HepG2 (cell line): ENCODE measurements around the gene TRIM8. TPM values are rescaled to one million over a fixed set of nuclear protein-coding genes. Genes with fewer than 3 reads are reported as not detected.
A peak's percentile ranks its signal among the peaks of the same experiment; 100 is the strongest.

Experiments used
- ATAC-seq: fragments of 200-7000 bp; cut with Tn5 transposase; 3 replicates; pipeline ENCODE4 v1.9.1; 2020; ENCODE audit warnings: mild to moderate bottlenecking, moderate library complexity
- BruUV-seq: library from RNA; stranded (reverse); fragments of 400-500 nt; replicated peaks from 2 replicates; lab custom pipeline; 2021; lab: Mats Ljungman, UMichigan
- CTCF ChIA-PET: fragments of 300-600 bp; formaldehyde crosslinking; extraction: SDS; loops from one replicate; lab custom pipeline; 2021; ENCODE audit warnings: low total read pairs, inconsistent platforms, low intra/inter-chr PET ratio; lab: Yijun Ruan, JAX
- POLR2A ChIA-PET: fragments of 350-600 bp; sonication (Branson Sonifier 250); formaldehyde crosslinking; loops from one replicate; lab custom pipeline; 2020; ENCODE audit warnings: antibody characterized with exemption, inconsistent platforms; lab: Yijun Ruan, JAX
- DNase-seq: peaks from one replicate; pipeline ENCODE4 v3.0.0-alpha.2; 2015; ENCODE audit warnings: low spot score
- FAIRE-seq: peaks from 3 replicates; lab custom pipeline; 2011; peaks lifted over from hg19 to GRCh38; lab: Jason Lieb, UNC
- H2AFZ ChIP-seq: one replicate; pipeline ENCODE4 v1.6.1; 2011; ENCODE audit warnings: low read length, inconsistent platforms
- H3K27ac ChIP-seq: fragments of 300-600 bp; 3 replicates; pipeline ENCODE4 v1.8.0; 2011; ENCODE audit warnings: mixed run types, mild to moderate bottlenecking, mixed read lengths, low read length, inconsistent platforms; ENCODE audit not compliant: insufficient read depth; ENCODE audit errors: extremely low read length
- H3K27me3 ChIP-seq, 2 experiments: fragments of 200-600 bp in 1 of 2; 2 replicates in 1 of 2; 3 replicates in 1 of 2; pipeline versions ENCODE4 v1.6.0 to v1.8.0; 2011; ENCODE audit warnings: low read length in 2 of 2, mild to moderate bottlenecking in 2 of 2, moderate library complexity in 2 of 2, inconsistent platforms in 1 of 2; ENCODE audit not compliant: insufficient read depth in 2 of 2, control insufficient read depth in 1 of 2
- H3K36me3 ChIP-seq, 2 experiments: fragments of 200-600 bp in 1 of 2; replicated peaks in 1 of 2; 2 replicates in 1 of 2; 3 replicates in 1 of 2; pipeline versions ENCODE4 v1.5.1 to v1.8.0; 2011; ENCODE audit warnings: low read length in 2 of 2, inconsistent platforms in 1 of 2; ENCODE audit not compliant: insufficient read depth in 2 of 2, control insufficient read depth in 1 of 2
- H3K4me1 ChIP-seq: 2 replicates; pipeline ENCODE4 v1.5.1; 2012; ENCODE audit warnings: low read length, inconsistent platforms; ENCODE audit not compliant: insufficient read depth
- H3K4me2 ChIP-seq: 2 replicates; pipeline ENCODE4 v1.6.0; 2011; ENCODE audit warnings: low read depth, low read length, inconsistent platforms
- H3K4me3 ChIP-seq, 3 experiments: fragments of 200-600 bp in 1 of 3; sonication (generic), shearing (Covaris generic) in 1 of 3; replicated peaks in 1 of 3; 2 replicates each; pipeline ENCODE4 v1.5.1; 2011 to 2016; ENCODE audit warnings: low read length in 3 of 3, inconsistent platforms in 2 of 3, low read depth in 2 of 3, mild to moderate bottlenecking in 2 of 3, control low read depth in 1 of 3, mixed read lengths in 1 of 3; ENCODE audit not compliant: insufficient read depth in 1 of 3
- H3K79me2 ChIP-seq: one replicate; pipeline ENCODE4 v1.6.1; 2011; ENCODE audit warnings: low read length, inconsistent platforms; ENCODE audit not compliant: insufficient read depth
- H3K9ac ChIP-seq: 2 replicates; pipeline ENCODE4 v1.6.0; 2011; ENCODE audit warnings: mild to moderate bottlenecking, low read depth, low read length, inconsistent platforms; ENCODE audit not compliant: insufficient read depth
- H3K9me3 ChIP-seq: 2 replicates; pipeline ENCODE4 v1.5.1; 2012; ENCODE audit warnings: mild to moderate bottlenecking, low read length
- H4K20me1 ChIP-seq: 2 replicates; pipeline ENCODE4 v1.6.0; 2011; ENCODE audit warnings: inconsistent platforms, mild to moderate bottlenecking, low read length, moderate library complexity; ENCODE audit not compliant: insufficient read depth
- CAMTA2 ChIP-seq: sonication (generic); formaldehyde crosslinking; IDR thresholded peaks from 2 replicates; pipeline ENCODE4 v1.4.0; 2020; ENCODE audit warnings: mild to moderate bottlenecking, missing genetic modification reagents, borderline replicate concordance
- CEBPG ChIP-seq: IDR thresholded peaks from 2 replicates; pipeline ENCODE4 v1.6.1; 2016
- DBP ChIP-seq: sonication (generic); formaldehyde crosslinking; IDR thresholded peaks from 2 replicates; pipeline ENCODE4 v1.4.0; 2020; ENCODE audit warnings: missing genetic modification reagents; ENCODE audit errors: not compliant biosample characterization
- EED ChIP-seq: sonication (generic); formaldehyde crosslinking; IDR thresholded peaks from 2 replicates; pipeline ENCODE4 v1.5.0; 2020; ENCODE audit warnings: mild to moderate bottlenecking, missing genetic modification reagents
- FLYWCH1 ChIP-seq: sonication (generic); formaldehyde crosslinking; IDR thresholded peaks from 2 replicates; pipeline ENCODE4 v1.8.1; 2023; ENCODE audit warnings: mild to moderate bottlenecking, missing genetic modification reagents
- FOXA3 ChIP-seq: IDR thresholded peaks from 2 replicates; pipeline ENCODE4 v1.6.1; 2016; ENCODE audit warnings: missing genetic modification reagents, missing compliant biosample characterization
- FOXC1 ChIP-seq: sonication (generic); formaldehyde crosslinking; IDR thresholded peaks from 2 replicates; pipeline ENCODE4 v1.8.0; 2022; ENCODE audit warnings: mild to moderate bottlenecking, missing genetic modification reagents, borderline replicate concordance
- LCORL ChIP-seq, 2 experiments: fragments of 450-650 bp in 1 of 2; sonication (generic) in 1 of 2; formaldehyde crosslinking in 1 of 2; IDR thresholded peaks; 2 replicates each; pipeline versions ENCODE4 v1.5.0 to v1.6.1; 2017 to 2020; ENCODE audit warnings: antibody characterized with exemption in 1 of 2, missing genetic modification reagents in 1 of 2
- NR2F6 ChIP-seq, 2 experiments: IDR thresholded peaks; 2 replicates each; pipeline ENCODE4 v1.6.1; 2016; ENCODE audit warnings: antibody characterized with exemption in 1 of 2, mild to moderate bottlenecking in 1 of 2
- PBX3 ChIP-seq: sonication (generic); formaldehyde crosslinking; IDR thresholded peaks from 2 replicates; pipeline ENCODE4 v1.8.1; 2023; ENCODE audit warnings: missing genetic modification reagents, inconsistent platforms, borderline replicate concordance
- PREB ChIP-seq: sonication (generic); formaldehyde crosslinking; IDR thresholded peaks from 2 replicates; pipeline ENCODE4 v1.4.0; 2020; ENCODE audit warnings: missing genetic modification reagents
- RXRA ChIP-seq: sonication (generic); formaldehyde crosslinking; IDR thresholded peaks from 2 replicates; pipeline ENCODE4 v1.5.1; 2020; ENCODE audit warnings: missing genetic modification reagents
- SP5 ChIP-seq: IDR thresholded peaks from 2 replicates; pipeline ENCODE4 v1.6.1; 2016; ENCODE audit warnings: low read depth, borderline replicate concordance
- SUZ12 ChIP-seq: fragments of 150-350 bp; IDR thresholded peaks from 2 replicates; pipeline ENCODE4 v1.6.1; 2014; ENCODE audit warnings: low read depth, low read length
- TFAP4 ChIP-seq: sonication (generic); IDR thresholded peaks from 2 replicates; pipeline ENCODE4 v1.6.1; 2016; ENCODE audit warnings: low read depth, borderline replicate concordance
- ZBTB42 ChIP-seq: sonication (generic); formaldehyde crosslinking; IDR thresholded peaks from 2 replicates; pipeline ENCODE4 v1.5.0; 2020; ENCODE audit warnings: mild to moderate bottlenecking, missing genetic modification reagents
- ZNF383 ChIP-seq: sonication (generic); formaldehyde crosslinking; IDR thresholded peaks from 2 replicates; pipeline ENCODE4 v1.4.0; 2020; ENCODE audit warnings: missing genetic modification reagents, mild to moderate bottlenecking, borderline replicate concordance
- ZNF503 ChIP-seq: sonication (generic); formaldehyde crosslinking; IDR thresholded peaks from 2 replicates; pipeline ENCODE4 v1.4.0; 2020; ENCODE audit warnings: missing genetic modification reagents
- ZNF644 ChIP-seq: IDR thresholded peaks from 2 replicates; pipeline ENCODE4 v1.6.1; 2016; ENCODE audit warnings: low read depth
- ZNF777 ChIP-seq: sonication (generic); formaldehyde crosslinking; IDR thresholded peaks from 2 replicates; pipeline ENCODE4 v1.4.0; 2020; ENCODE audit warnings: missing genetic modification reagents
- WGBS: methylation state at CpG from one replicate; pipeline ENCODE4 v1.1.6; 2017; ENCODE audit warnings: low lambda C conversion rate; 5-methylcytosine and 5-hydroxymethylcytosine counted together
- in situ Hi-C: cut with HindIII; loops from 2 replicates; pipeline ENCODE4 v1.10.0; 2017; ENCODE audit warnings: low pct_unique_long_range_greater_than_20kb; ENCODE audit not compliant: extremely low pct_ligation_motif_present
- intact Hi-C: fragments of 100-400 bp; cut with micrococcal nuclease; formaldehyde crosslinking; loops from one replicate; pipeline ENCODE4 v1.10.0; 2022; ENCODE audit not compliant: unreplicated experiment
- polyA plus RNA-seq, 8 experiments: library from polyadenylated mRNA; depleted of rRNA in 3 of 8; stranded (reverse) in 7 of 8; unstranded in 1 of 8; fragments of >200 nt; fragmentation: Illumina TruSeq in 4 of 8; extraction: Trizol in 4 of 8; gene quantifications; 2 replicates each; pipeline versions ENCODE4 v1.2.1 to v1.2.3, GENCODE V29; 2011 to 2016; ENCODE audit warnings: low read depth in 4 of 8, missing spikeins in 1 of 8, mixed read lengths in 1 of 8; ENCODE audit not compliant: insufficient read depth in 1 of 8
- total RNA-seq, 5 experiments: library from RNA; depleted of rRNA; stranded (reverse); fragments of >200 nt; fragmentation: Illumina TruSeq; extraction: Trizol; gene quantifications; 2 replicates each; pipeline ENCODE4 v1.2.3, GENCODE V29; 2016; ENCODE audit warnings: low read depth in 1 of 5

The TRIM8 gene
- total and polyA plus RNA-seq, 2 of the 13 experiments (the other 11 are each of a cell fraction or from before 2014, with no cell fraction given), result 38.9 to 66.5 TPM

GRCh38 chr10:102670871-102671434, 26.7 kb downstream of the TRIM8 start:
- no peak for ATAC-seq
- Histone ChIP-seq H3K4me3 (peak overlapping the region in 1 of 3 experiments; percentile 30; a peak in 1 of 6 replicates), H3K9ac (no peak overlapping the region), H3K9me3 (no peaks in the 10 kb centered on the region), H3K4me2 (peak overlapping the region; percentile 88), H3K27me3 (no peaks in the 10 kb centered on the region), H4K20me1 (no peaks in the 10 kb centered on the region), H3K4me1 (peaks cover 100% of the 10 kb centered on the region), H3K36me3 (no peaks in the 10 kb centered on the region), H2AFZ (no peak overlapping the region), H3K27ac (no peak overlapping the region), H3K79me2 (no peaks in the 10 kb centered on the region)
- ChIA-PET POLR2A (interaction anchor here (1.1 to 2.3 kb wide), 2 partner anchors 10 to 26 kb away, joined by 4 to 17 read pairs; partner anchors contain the start of gene TRIM8), CTCF (no interaction called here)
- WGBS, result 5% methylated on average over 6 of the region's 6 CpGs
- in situ Hi-C loops, result no loop called here
- DNase-seq, result peak; percentile 51
- FAIRE-seq, result no peak
- no TSS peak for BruUV-seq
- intact Hi-C loops, result no loop called here
- TF ChIP-seq EED (CRISPR knock-in tag) (no peak), NR2F6 (IDR thresholded peaks at IDR 0.05) (peak; percentile 33; the same call in 1 of the 2 replicates), NR2F6 (CRISPR knock-in tag; IDR thresholded peaks at IDR 0.05) (no peak), TFAP4 (peak; percentile 55; the same call in 1 of the 2 replicates), ZNF503 (CRISPR knock-in tag) (no peak), SP5 (no peak), CAMTA2 (CRISPR knock-in tag) (no peak), PREB (CRISPR knock-in tag) (no peak), ZNF383 (CRISPR knock-in tag) (no peak), DBP (CRISPR knock-in tag) (no peak), CEBPG (CRISPR knock-in tag) (peak; percentile 71), FLYWCH1 (CRISPR knock-in tag) (no peak), ZNF777 (CRISPR knock-in tag) (no peak), SUZ12 (no peak), LCORL (IDR thresholded peaks at IDR 0.05) (no peak), LCORL (CRISPR knock-in tag; IDR thresholded peaks at IDR 0.05) (0 out of 2 replicates have a peak, but pooled peaks have one; percentile 18), PBX3 (CRISPR knock-in tag) (no peak), RXRA (CRISPR knock-in tag) (0 out of 2 replicates have a peak, but pooled peaks have one; percentile 17), ZBTB42 (no peak), ZNF644 (CRISPR knock-in tag) (no peak), FOXC1 (CRISPR knock-in tag) (peak; percentile 61; the same call in 1 of the 2 replicates), FOXA3 (no peak)
